DMS153 treated with DMSO at 0.1 percent for 48 hours (cell line): ENCODE data around the gene DDC.
A peak's percentile ranks its signal among the peaks of the same experiment; 100 is the strongest.
"Not testable (repeated sequence)": the region's sequence is repeated elsewhere in the genome, so short reads cannot be mapped to it uniquely, and the experiment has no call there.

Experiments used
- DNase-seq: peaks from one replicate; lab custom pipeline; 2025; ENCODE audit not compliant: unreplicated experiment; lab: John Stamatoyannopoulos, UW

DDC gene

GRCh38 chr7:50461695-50462094, 103.5 kb downstream of the DDC start:
- no peak for DNase-seq

DNA sequence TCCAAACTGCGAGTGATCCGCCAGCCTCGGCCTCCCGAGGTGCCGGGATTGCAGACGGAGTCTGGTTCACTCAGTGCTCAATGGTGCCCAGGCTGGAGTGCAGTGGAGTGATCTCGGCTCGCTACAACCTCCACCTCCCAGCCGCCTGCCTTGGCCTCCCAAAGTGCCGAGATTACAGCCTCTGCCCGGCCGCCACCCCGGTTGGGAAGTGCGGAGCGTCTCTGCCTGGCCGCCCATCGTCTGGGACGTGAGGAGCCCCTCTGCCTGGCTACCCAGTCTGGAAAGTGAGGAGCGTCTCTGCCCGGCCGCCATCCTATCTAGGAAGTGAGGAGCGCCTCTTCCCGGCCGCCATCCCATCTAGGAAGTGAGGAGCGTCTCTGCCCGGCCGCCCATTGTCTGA, 106.0 kb downstream of the DDC start:
- DNase-seq = not testable (repeated sequence)

DNA sequence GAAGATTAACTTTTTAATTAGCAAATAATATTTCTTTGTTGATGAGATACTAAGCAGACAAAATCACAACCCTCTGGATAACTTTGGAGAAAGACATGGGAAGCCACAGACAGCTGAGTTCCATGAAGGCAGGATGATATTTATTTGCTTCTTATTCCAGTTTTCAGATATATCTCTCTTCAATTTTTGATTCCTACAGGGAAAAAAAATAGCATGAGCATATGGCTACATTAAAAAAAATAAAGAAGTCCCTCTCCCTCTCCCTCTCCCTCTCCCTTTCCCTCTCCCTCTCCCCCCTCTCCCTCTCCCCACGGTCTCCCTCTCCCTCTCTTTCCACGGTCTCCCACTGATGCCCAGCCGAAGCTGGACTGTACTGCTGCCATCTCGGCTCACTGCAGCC, 106.6 kb downstream of the DDC start:
- not testable (repeated sequence) for DNase-seq

GRCh38 chr7:50456371-50457123, 108.7 kb downstream of the DDC start:
- DNase-seq = no peak

- no peak for DNase-seq
Measured at GRCh38 chr7:50455658-50456057, 109.5 kb downstream of the DDC start.

- DNase-seq = no peak
Measured at GRCh38 chr7:50454968-50455367, 110.2 kb downstream of the DDC start.

DNA sequence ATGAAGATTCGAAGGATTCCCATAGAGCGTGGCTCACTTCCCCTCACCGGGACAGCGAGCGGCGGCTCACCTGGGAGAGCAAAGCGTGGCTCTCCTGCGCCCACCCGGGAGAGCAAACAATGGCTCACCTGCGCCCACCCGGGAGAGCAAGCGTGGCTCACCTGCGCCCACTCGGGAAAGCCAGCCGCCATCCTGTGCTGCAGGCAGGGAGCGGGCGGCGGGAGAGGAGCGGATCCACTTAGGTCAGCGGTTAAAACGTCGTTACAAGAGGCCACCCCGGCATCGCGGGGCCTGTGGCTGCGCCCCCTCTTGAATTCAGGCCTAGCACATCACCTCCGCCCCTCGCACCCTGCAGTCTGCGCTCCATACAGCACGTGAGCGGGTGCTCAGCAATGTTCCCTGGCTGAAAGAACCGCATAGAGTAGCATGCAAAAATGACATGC, 114.6 kb downstream of the DDC start:
- peak; percentile 46 for DNase-seq

GRCh38 chr7:50449881-50450589, 115.2 kb downstream of the DDC start, which contains the start of gene FIGNL1:
TSS of gene FIGNL1 (minus strand) at chr7:50450350. CDS start at chr7:50447287, 3,063 bp downstream.
- peak; percentile 90 for DNase-seq

DNA sequence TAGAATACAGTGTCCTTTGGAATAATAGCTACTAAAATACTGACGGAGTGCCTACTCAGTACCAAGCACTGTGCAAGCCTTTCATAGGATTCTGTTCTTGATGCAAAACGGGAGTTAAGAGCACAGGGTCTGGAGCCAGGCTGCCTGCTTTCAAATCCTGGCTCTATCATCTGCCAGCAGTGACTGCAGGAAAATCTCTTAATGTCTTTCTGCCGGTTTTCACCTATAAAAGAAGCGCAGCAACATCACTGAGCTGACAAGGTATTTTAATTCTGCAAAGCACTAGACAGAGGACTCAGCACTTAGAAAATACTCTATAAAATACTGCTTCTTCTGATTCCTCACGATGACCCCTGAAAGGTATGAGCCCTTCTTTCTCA, 115.7 kb downstream of the DDC start:
- no peak for DNase-seq

GRCh38 chr7:50448823-50449222, 116.4 kb downstream of the DDC start:
- no peak for DNase-seq

GRCh38 chr7:50446542-50446960, 118.7 kb downstream of the DDC start:
- DNase-seq = no peak

DNA sequence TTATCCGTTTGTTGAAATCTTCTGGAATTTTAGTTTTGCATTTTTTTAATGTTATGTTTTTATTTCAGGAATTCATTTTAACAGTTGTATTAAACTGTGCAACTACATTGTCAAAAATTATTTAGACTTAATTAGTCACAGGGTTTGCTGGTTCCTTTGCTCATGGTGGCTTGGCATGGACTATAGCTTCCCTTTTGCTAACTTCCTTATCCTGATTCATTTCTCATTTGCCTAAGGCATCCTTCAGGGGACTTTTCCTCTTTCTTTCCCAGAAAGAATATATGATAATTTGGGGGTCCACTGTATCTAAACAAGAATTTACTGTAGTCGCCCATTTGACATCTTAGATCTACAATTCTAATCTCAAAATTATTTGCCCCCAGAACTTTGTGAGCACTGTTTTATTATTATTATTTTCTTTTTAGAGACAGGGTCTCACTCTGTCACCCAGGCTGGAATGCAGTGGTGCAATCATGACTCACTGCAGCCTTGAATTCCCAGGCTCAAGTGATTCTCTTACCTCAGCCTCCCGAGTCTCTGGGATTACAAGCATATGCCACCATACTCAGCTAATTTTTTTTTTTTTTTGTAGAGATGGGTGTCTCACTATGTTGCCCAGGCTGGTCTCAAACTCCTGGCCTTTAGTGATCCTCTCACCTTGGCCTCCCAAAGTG, 128.9 kb downstream of the DDC start:
- no peak for DNase-seq

DNA sequence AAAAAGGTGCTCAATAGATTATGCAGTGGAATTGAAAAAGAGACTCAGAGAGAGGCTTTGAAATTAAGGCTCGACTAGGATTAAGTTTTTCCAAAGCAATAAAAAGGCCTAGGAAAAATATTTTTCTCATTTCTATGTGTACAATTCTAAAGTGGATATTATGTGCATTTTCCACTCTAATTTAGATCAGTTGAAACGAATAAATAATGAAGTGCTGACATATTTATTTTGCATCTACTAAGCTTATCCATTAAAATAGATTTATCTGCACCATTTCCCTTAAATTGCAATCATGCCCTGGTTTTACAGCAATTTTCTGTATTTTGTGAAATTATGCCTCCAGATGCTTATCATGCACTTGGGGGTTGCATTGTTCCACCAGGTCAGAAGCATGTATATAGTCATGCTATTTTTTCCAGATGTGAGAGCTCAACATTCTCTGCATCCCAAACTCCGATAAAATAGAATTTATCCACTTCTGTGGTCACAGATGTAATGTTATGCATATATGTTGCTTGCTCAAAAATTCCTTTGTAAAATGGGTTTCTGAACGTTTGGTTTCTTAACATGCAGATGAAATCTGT, 133.4 kb downstream of the DDC start:
- DNase-seq = no peak

GRCh38 chr7:50431316-50431715, 133.9 kb downstream of the DDC start:
- DNase-seq = no peak

- DNase-seq = no peak
Measured at GRCh38 chr7:50428911-50429310, 136.3 kb downstream of the DDC start.

- DNase-seq = no peak
Measured at GRCh38 chr7:50427518-50427917, 137.7 kb downstream of the DDC start.

- DNase-seq = no peak
Measured at GRCh38 chr7:50426280-50427045, 138.7 kb downstream of the DDC start.

GRCh38 chr7:50425318-50425717, 139.9 kb downstream of the DDC start:
- no peak for DNase-seq

DNA sequence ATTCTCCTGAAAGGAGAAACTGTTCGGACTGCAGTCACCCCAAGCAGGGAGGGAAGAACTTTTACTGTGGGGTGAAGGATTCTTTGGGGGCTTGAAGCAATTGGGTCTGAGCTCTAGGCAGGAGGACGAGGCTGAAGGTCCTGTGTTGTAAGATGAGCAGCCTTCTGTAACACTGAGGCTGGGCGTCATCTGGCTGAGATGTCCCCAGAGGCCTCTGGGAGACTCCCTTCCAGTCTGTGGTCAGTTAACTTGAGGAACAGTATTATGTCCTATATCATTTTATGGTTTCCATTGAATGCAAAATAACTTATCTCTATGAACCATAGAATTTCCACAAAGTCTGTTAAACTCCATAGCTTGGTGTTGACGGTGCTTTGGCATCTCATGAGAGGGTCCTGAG, 141.3 kb downstream of the DDC start:
- no peak for DNase-seq

DNA sequence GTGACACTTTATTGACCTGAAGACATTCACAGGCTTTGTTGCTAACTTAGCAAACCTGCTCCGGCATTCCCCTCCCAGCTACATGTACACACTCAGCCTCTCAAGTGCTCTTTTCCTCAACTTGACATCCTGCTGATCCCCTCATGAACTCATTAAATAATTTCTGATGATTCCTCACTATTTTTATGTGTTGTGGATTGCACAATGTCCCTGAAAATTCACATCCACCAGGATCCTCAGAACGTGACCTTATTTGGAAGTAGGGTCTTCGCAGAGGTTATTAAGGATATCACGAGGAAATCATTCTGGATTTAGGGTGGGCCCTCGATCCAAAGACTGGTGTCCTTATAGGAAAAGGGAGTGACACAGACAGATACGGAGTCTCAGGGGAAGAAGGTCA, 142.3 kb downstream of the DDC start:
- no peak for DNase-seq

DNA sequence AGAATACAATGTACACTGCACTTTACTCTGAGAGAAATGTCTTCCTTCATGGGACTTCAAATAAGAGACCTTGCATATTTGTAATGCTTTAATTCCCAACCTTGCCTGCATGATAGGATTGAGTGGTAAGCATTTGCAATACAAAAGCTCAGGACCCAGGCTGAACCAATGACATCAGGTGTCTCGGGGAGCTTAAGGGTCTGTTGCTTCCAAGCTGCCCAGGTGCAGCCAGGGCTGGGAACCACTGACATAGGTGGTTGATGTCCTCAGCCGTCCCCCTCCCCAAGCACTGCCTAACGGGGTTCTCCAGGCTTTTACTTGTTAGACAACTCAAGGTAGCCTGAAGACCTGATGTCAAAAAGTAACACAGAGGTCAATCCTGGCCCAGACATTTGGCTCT, 144.2 kb downstream of the DDC start:
- no peak for DNase-seq
